H9 (cell line): ENCODE results near the gene LCN2. TPM values are rescaled to one million over a fixed set of nuclear protein-coding genes. Genes with fewer than 3 reads are reported as not detected.

ENCODE experiments used
- DNase-seq: peaks from one replicate; pipeline ENCODE4 v3.0.0-alpha.2; 2017
- H2AFZ ChIP-seq: one replicate; pipeline ENCODE4 v1.6.1; 2013; ENCODE audit warnings: mild to moderate bottlenecking, low read length, control low read depth, moderate library complexity
- H2AK5ac ChIP-seq: 2 replicates; pipeline ENCODE4 v1.6.1; 2013; ENCODE audit warnings: low read length, control low read depth, mixed read lengths; ENCODE audit not compliant: insufficient read length
- H2BK120ac ChIP-seq: one replicate; pipeline ENCODE4 v1.6.1; 2013; ENCODE audit warnings: low read depth, mild to moderate bottlenecking, low read length, control low read depth, inconsistent platforms; ENCODE audit not compliant: poor library complexity, severe bottlenecking
- H2BK12ac ChIP-seq: 2 replicates; pipeline ENCODE4 v1.6.1; 2013; ENCODE audit warnings: low read length, control low read depth, mixed read lengths, low read depth; ENCODE audit not compliant: insufficient read length
- H2BK15ac ChIP-seq: 2 replicates; pipeline ENCODE4 v1.6.1; 2013; ENCODE audit warnings: low read depth, low read length, control low read depth
- H2BK20ac ChIP-seq: one replicate; pipeline ENCODE4 v1.6.1; 2013; ENCODE audit warnings: low read depth, mild to moderate bottlenecking, low read length, control low read depth, inconsistent platforms; ENCODE audit not compliant: poor library complexity, severe bottlenecking
- H2BK5ac ChIP-seq: 2 replicates; pipeline ENCODE4 v1.6.1; 2013; ENCODE audit warnings: low read length, control low read depth, mixed read lengths; ENCODE audit not compliant: insufficient read length
- H3K14ac ChIP-seq: 2 replicates; pipeline ENCODE4 v1.6.1; 2013; ENCODE audit warnings: low read length, control low read depth; ENCODE audit not compliant: insufficient read depth
- H3K18ac ChIP-seq: 2 replicates; pipeline ENCODE4 v1.6.1; 2013; ENCODE audit warnings: low read depth, mild to moderate bottlenecking, mixed read lengths, low read length, control low read depth; ENCODE audit not compliant: insufficient read length
- H3K23ac ChIP-seq: 2 replicates; pipeline ENCODE4 v1.6.1; 2013; ENCODE audit warnings: low read length, control low read depth, mixed read lengths, low read depth; ENCODE audit not compliant: insufficient read length
- H3K23me2 ChIP-seq: 2 replicates; pipeline ENCODE4 v1.6.1; 2013; ENCODE audit warnings: low read depth, mild to moderate bottlenecking, mixed read lengths, low read length, control low read depth; ENCODE audit not compliant: insufficient read length, poor library complexity, severe bottlenecking
- H3K27ac ChIP-seq: 2 replicates; pipeline ENCODE4 v1.5.1; 2013; ENCODE audit warnings: low read length, control low read depth, mixed read lengths, low read depth; ENCODE audit not compliant: insufficient read length
- H3K27me3 ChIP-seq: 2 replicates; pipeline ENCODE4 v1.6.1; 2013; ENCODE audit warnings: low read length, control low read depth, inconsistent platforms; ENCODE audit not compliant: insufficient read depth
- H3K4ac ChIP-seq: 2 replicates; pipeline ENCODE4 v1.6.1; 2013; ENCODE audit warnings: low read depth, mild to moderate bottlenecking, control low read depth, inconsistent platforms, low read length, moderate library complexity
- H3K4me1 ChIP-seq: 2 replicates; pipeline ENCODE4 v1.6.1; 2013; ENCODE audit warnings: low read length, control low read depth, inconsistent platforms; ENCODE audit not compliant: insufficient read depth
- H3K4me2 ChIP-seq: 2 replicates; pipeline ENCODE4 v1.6.1; 2013; ENCODE audit warnings: low read length, control low read depth, mixed read lengths; ENCODE audit not compliant: insufficient read length, insufficient read depth
- H3K56ac ChIP-seq: 2 replicates; pipeline ENCODE4 v1.6.1; 2013; ENCODE audit warnings: low read depth, mild to moderate bottlenecking, mixed read lengths, low read length, control low read depth; ENCODE audit not compliant: insufficient read length
- H3K79me1 ChIP-seq: 2 replicates; pipeline ENCODE4 v1.6.1; 2013; ENCODE audit warnings: low read depth, mild to moderate bottlenecking, moderate library complexity, low read length, control low read depth, inconsistent platforms; ENCODE audit not compliant: insufficient read depth, poor library complexity, severe bottlenecking
- H3K79me2 ChIP-seq: 2 replicates; pipeline ENCODE4 v1.6.1; 2013; ENCODE audit warnings: low read length, control low read depth, inconsistent platforms; ENCODE audit not compliant: insufficient read depth
- H3K9ac ChIP-seq: 2 replicates; pipeline ENCODE4 v1.6.1; 2013; ENCODE audit warnings: low read length, control low read depth, mixed read lengths; ENCODE audit not compliant: insufficient read length; ENCODE audit errors: extremely low read depth
- H3K9me3 ChIP-seq: one replicate; pipeline ENCODE4 v1.6.1; 2013; ENCODE audit warnings: low read depth, low read length, inconsistent platforms; ENCODE audit not compliant: control insufficient read depth
- H3T11ph ChIP-seq: one replicate; pipeline ENCODE4 v1.6.1; 2013; ENCODE audit warnings: mild to moderate bottlenecking, low read length, control low read depth, inconsistent platforms
- H4K20me1 ChIP-seq: one replicate; pipeline ENCODE4 v1.6.1; 2013; ENCODE audit not compliant: control insufficient read depth, insufficient read length, insufficient read depth
- H4K5ac ChIP-seq: 2 replicates; pipeline ENCODE4 v1.6.1; 2013; ENCODE audit warnings: low read depth, mild to moderate bottlenecking, mixed read lengths, low read length, control low read depth; ENCODE audit not compliant: insufficient read length
- H4K8ac ChIP-seq: replicated peaks from 2 replicates; pipeline ENCODE4 v1.6.1; 2013; ENCODE audit warnings: low read length, control low read depth, mixed read lengths, low read depth; ENCODE audit not compliant: insufficient read length
- H4K91ac ChIP-seq: 2 replicates; pipeline ENCODE4 v1.6.1; 2013; ENCODE audit warnings: low read depth, mild to moderate bottlenecking, moderate library complexity, mixed read lengths, low read length, control low read depth; ENCODE audit not compliant: insufficient read length
- H3K27ac Mint-ChIP-seq, 3 experiments: 2 replicates in 2 of 3; 3 replicates in 1 of 3; pipeline ENCODE4 v1.8.0; 2020 to 2021; ENCODE audit warnings: mixed read lengths in 3 of 3, mild to moderate bottlenecking in 1 of 3, moderate library complexity in 1 of 3
- H3K27me3 Mint-ChIP-seq: 2 replicates; pipeline ENCODE4 v1.8.0; 2021; ENCODE audit warnings: low read depth, mild to moderate bottlenecking, moderate library complexity, mixed read lengths
- H3K36me3 Mint-ChIP-seq, 3 experiments: 2 replicates in 2 of 3; 3 replicates in 1 of 3; pipeline ENCODE4 v1.8.0; 2020 to 2021; ENCODE audit warnings: low read depth in 3 of 3, mixed read lengths in 3 of 3; ENCODE audit not compliant: insufficient read depth in 1 of 3
- H3K4me1 Mint-ChIP-seq, 2 experiments: 2 replicates each; pipeline ENCODE4 v1.8.0; 2020; ENCODE audit warnings: mixed read lengths in 2 of 2
- H3K4me3 Mint-ChIP-seq, 2 experiments: 2 replicates in 1 of 2; 3 replicates in 1 of 2; pipeline ENCODE4 v1.8.0; 2020 to 2021; ENCODE audit warnings: mild to moderate bottlenecking in 2 of 2, mixed read lengths in 2 of 2, moderate library complexity in 1 of 2
- H3K9me3 Mint-ChIP-seq, 2 experiments: 2 replicates in 1 of 2; 3 replicates in 1 of 2; pipeline ENCODE4 v1.8.0; 2020; ENCODE audit warnings: mild to moderate bottlenecking in 2 of 2, mixed read lengths in 2 of 2, moderate library complexity in 1 of 2
- WGBS: extraction: QIAGEN DNeasy Blood & Tissue Kit; methylation state at CpG from one replicate; pipeline ENCODE4 v1.1.7; 2013; ENCODE audit warnings: missing lambda C conversion rate, low lambda C conversion rate, mixed read lengths; ENCODE audit not compliant: insufficient read length; ENCODE audit errors: extremely low coverage; 5-methylcytosine and 5-hydroxymethylcytosine counted together
- total RNA-seq: library from RNA; stranded (reverse); gene quantifications from 2 replicates; pipeline ENCODE4 v1.2.1, GENCODE V29; 2021
- TF ChIP-seq, protein P1 (sequence below): fragments of 200-600 bp; sonication (generic); conservative IDR thresholded peaks from 3 replicates; pipeline ENCODE4 v1.8.0; 2021; ENCODE audit warnings: antibody characterized with exemption, mild to moderate bottlenecking

The LCN2 gene
- total RNA-seq, 1 experiment from 2014 or later, result not detected

DNA sequence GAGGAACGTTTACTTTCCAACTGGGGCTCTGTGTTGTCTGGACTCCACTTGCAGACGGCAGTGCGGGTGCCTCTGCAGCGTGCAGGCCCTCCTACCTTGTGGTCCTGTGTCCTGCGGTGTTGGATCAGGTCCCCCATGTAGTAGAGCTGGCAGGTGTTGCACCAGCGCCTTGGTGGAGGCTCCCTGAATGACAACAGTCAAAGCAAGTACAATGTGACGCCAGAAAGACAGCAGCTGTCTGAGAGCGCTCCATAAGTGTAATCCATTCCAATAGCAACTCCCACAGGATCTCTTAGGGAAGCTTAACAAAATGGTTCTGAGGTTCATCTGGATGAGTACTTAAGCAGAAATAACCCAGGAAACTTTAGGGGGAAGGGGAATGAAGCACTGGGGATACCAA, 20.7 kb downstream of the LCN2 start:
- Histone ChIP-seq H3K79me2 (no peaks in the 10 kb centered on the region), H3K27ac (no peak overlapping the region), H3K23me2 (no peaks in the 10 kb centered on the region), H3K9ac (no peak overlapping the region), H2BK20ac (no peak overlapping the region), H2BK12ac (no peak overlapping the region), H3K56ac (no peak overlapping the region), H2BK5ac (no peak overlapping the region), H3K4me2 (no peak overlapping the region), H3K79me1 (no peaks in the 10 kb centered on the region), H3K23ac (no peak overlapping the region), H2BK15ac (no peak overlapping the region), H3K27me3 (no peaks in the 10 kb centered on the region), H3K4me1 (no peaks in the 10 kb centered on the region), H4K8ac (no peak overlapping the region), H4K20me1 (no peaks in the 10 kb centered on the region), H3K18ac (no peak overlapping the region), H2BK120ac (no peak overlapping the region), H3K4ac (no peak overlapping the region), H3K14ac (no peak overlapping the region), H2AK5ac (no peak overlapping the region), H4K5ac (no peak overlapping the region), H3K9me3 (no peaks in the 10 kb centered on the region), H4K91ac (no peak overlapping the region), H3T11ph (no peak overlapping the region), H2AFZ (no peak overlapping the region)
- no CpG with 5 or more reads among the region's 8 CpGs for WGBS
- TF ChIP-seq, protein P1, sequence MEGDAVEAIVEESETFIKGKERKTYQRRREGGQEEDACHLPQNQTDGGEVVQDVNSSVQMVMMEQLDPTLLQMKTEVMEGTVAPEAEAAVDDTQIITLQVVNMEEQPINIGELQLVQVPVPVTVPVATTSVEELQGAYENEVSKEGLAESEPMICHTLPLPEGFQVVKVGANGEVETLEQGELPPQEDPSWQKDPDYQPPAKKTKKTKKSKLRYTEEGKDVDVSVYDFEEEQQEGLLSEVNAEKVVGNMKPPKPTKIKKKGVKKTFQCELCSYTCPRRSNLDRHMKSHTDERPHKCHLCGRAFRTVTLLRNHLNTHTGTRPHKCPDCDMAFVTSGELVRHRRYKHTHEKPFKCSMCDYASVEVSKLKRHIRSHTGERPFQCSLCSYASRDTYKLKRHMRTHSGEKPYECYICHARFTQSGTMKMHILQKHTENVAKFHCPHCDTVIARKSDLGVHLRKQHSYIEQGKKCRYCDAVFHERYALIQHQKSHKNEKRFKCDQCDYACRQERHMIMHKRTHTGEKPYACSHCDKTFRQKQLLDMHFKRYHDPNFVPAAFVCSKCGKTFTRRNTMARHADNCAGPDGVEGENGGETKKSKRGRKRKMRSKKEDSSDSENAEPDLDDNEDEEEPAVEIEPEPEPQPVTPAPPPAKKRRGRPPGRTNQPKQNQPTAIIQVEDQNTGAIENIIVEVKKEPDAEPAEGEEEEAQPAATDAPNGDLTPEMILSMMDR, result no peak
- Mint-ChIP-seq H3K4me1 (no peaks in the 10 kb centered on the region), H3K27me3 (no peaks in the 10 kb centered on the region), H3K9me3 (no peaks in the 10 kb centered on the region), H3K27ac (no peak overlapping the region; a peak in 1 of 7 replicates), H3K36me3 (peaks cover 20 to 64% (median 48%) of the 10 kb centered on the region in 3 experiments), H3K4me3 (no peak overlapping the region)
- DNase-seq, result no peak
